HL-60 (cell line): ENCODE data around the gene DENND5A.

ENCODE experiments used
- CTCF ChIP-seq: IDR thresholded peaks from one replicate; pipeline ENCODE4 v1.5.1; 2011; ENCODE audit warnings: low read length, control low read depth, inconsistent platforms; ENCODE audit not compliant: insufficient read depth
- POLR2AphosphoS5 ChIP-seq: IDR thresholded peaks from 2 replicates; pipeline ENCODE4 v1.6.1; 2012; ENCODE audit warnings: low read depth
- SPI1 ChIP-seq: IDR thresholded peaks from 2 replicates; pipeline ENCODE4 v1.6.1; 2012; ENCODE audit warnings: low read depth, mild to moderate bottlenecking, borderline replicate concordance
- TF ChIP-seq, protein P1 (sequence below): IDR thresholded peaks from 2 replicates; pipeline ENCODE4 v1.6.1; 2012; ENCODE audit warnings: low read depth; ENCODE audit not compliant: insufficient replicate concordance

GRCh38 chr11:9179141-9179540 lies 86.0 kb downstream of the DENND5A start:
- TF ChIP-seq CTCF, result no peak
- TF ChIP-seq POLR2AphosphoS5, result no peak
- TF ChIP-seq, protein P1, sequence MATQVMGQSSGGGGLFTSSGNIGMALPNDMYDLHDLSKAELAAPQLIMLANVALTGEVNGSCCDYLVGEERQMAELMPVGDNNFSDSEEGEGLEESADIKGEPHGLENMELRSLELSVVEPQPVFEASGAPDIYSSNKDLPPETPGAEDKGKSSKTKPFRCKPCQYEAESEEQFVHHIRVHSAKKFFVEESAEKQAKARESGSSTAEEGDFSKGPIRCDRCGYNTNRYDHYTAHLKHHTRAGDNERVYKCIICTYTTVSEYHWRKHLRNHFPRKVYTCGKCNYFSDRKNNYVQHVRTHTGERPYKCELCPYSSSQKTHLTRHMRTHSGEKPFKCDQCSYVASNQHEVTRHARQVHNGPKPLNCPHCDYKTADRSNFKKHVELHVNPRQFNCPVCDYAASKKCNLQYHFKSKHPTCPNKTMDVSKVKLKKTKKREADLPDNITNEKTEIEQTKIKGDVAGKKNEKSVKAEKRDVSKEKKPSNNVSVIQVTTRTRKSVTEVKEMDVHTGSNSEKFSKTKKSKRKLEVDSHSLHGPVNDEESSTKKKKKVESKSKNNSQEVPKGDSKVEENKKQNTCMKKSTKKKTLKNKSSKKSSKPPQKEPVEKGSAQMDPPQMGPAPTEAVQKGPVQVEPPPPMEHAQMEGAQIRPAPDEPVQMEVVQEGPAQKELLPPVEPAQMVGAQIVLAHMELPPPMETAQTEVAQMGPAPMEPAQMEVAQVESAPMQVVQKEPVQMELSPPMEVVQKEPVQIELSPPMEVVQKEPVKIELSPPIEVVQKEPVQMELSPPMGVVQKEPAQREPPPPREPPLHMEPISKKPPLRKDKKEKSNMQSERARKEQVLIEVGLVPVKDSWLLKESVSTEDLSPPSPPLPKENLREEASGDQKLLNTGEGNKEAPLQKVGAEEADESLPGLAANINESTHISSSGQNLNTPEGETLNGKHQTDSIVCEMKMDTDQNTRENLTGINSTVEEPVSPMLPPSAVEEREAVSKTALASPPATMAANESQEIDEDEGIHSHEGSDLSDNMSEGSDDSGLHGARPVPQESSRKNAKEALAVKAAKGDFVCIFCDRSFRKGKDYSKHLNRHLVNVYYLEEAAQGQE, result no peak
- no peak for TF ChIP-seq SPI1
